ENCODE data around the gene MAGEA4.
A peak's percentile ranks its signal among the peaks of the same experiment; 100 is the strongest.

The MAGEA4 gene

GRCh38 chrX:151970661-151971060, 58.0 kb downstream of the MAGEA4 start:
- ChIA-PET POLR2A (no interaction called here), CTCF (no interaction called here)
- H3K4me3 ChIP-seq (ENCODE audit: low read depth, low read length): no peak overlapping the region
- TF ChIP-seq CTCF (IDR thresholded peaks at IDR 0.05; ENCODE audit: insufficient read depth, low read length, missing control alignments): no peak
- peak; percentile 53 for DNase-seq (ENCODE audit: low read depth, low spot score)

GRCh38 chrX:151973060-151973661, 60.5 kb downstream of the MAGEA4 start:
- ChIA-PET CTCF (interaction anchor here (1.6 to 2.1 kb wide), 2 partner anchors 220 to 223 kb away, joined by 7 to 9 read pairs; no protein-coding TSS in a partner anchor), POLR2A (interaction anchor here (0.8 to 2.6 kb wide), 4 partner anchors 9 to 102 kb away, joined by 3 to 18 read pairs (median 8); no protein-coding TSS in a partner anchor)
- no peak for DNase-seq (ENCODE audit: low read depth, low spot score)
- H3K4me3 ChIP-seq (ENCODE audit: low read depth, low read length): peak overlapping the region; percentile 65
- TF ChIP-seq CTCF (IDR thresholded peaks at IDR 0.05; ENCODE audit: insufficient read depth, low read length, missing control alignments): no peak

- POLR2A ChIA-PET: interaction anchor here (0.8 to 2.6 kb wide), 4 partner anchors 8 to 103 kb away, joined by 3 to 18 read pairs (median 8); no protein-coding TSS in a partner anchor
- CTCF ChIA-PET: interaction anchor here (2.1 kb wide), 1 partner anchor 221 kb away, joined by 9 read pairs; no protein-coding TSS in a partner anchor
- peak overlapping the region; percentile 65 for H3K4me3 ChIP-seq (ENCODE audit: low read depth, low read length)
- no peak for TF ChIP-seq CTCF (IDR thresholded peaks at IDR 0.05; ENCODE audit: insufficient read depth, low read length, missing control alignments)
- DNase-seq (ENCODE audit: low read depth, low spot score): no peak
Observed at GRCh38 chrX:151973851-151974335, 61.2 kb downstream of the MAGEA4 start.
